ENCODE data around the gene CSNK1D. TPM values are rescaled to one million over a fixed set of nuclear protein-coding genes. Genes with fewer than 3 reads are reported as not detected.

Gene CSNK1D
- total and polyA plus RNA-seq, 9 donors = 46.0 to 160 (median 121) TPM

DNA sequence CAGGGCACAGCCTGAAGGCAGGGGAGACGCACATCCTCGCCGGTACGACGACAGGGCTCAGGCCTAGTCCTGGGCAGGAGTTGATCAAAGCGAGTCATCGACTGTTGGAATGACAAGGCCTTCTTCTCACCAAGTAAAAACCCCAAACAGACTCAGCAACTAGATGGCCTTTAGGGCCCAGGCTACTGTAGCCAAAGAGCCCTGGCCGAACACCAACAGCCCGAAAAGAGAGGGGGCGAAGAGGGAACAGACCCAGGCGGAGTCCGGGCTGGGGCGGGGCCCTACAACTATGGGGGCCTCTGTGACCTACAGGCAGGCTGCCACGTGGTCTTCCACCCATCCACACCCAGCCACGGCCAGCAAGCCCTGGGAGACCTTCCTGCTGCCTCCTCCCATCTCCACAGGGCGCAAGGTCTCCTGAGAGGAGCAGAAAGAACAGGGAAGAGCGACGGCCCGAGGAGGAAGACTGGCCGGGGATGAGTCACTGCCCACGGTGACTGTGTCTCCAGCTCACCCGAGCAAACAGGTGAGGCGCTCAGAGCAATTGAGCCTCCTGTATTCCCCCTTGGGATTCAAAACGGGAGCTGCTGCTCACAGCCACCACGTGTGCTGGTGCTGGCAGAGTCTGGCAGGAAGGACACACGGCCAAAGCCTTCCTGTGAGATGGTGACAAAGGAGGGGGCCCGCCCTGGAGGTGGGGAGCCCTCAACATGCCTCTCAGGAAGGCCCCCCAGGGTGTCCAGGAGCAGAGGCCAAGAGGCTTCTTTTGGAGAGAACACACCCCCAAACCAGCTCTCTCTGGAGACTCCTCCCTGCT is 26.9 kb downstream of the CSNK1D start:
- intact Hi-C loops (cut with DNase I) = loop anchor here in 1 of 4 donors (10.0 kb wide), 1 partner anchor 78 kb away; no protein-coding TSS in a partner anchor
- DNase-seq = peak; percentile 54 to 79 (median 67)
- no peak overlapping the region for H3K4me3 ChIP-seq
- WGBS, 3 donors = 46 to 53% (median 50%) methylated on average over 23 to 27 of the region's 27 CpGs
- no peaks in the 10 kb centered on the region for H3K27me3 ChIP-seq
- H3K36me3 ChIP-seq = no peaks in the 10 kb centered on the region
- peaks cover 23% of the 10 kb centered on the region for H3K4me1 ChIP-seq (ENCODE audit: insufficient read depth)
- peak overlapping the region in 1 of 2 donors; percentile 60 for H3K27ac ChIP-seq
- no peaks in the 10 kb centered on the region for H3K9me3 ChIP-seq
- no peak for TF ChIP-seq POLR2A (IDR thresholded peaks at IDR 0.05)
- TF ChIP-seq, protein P1, sequence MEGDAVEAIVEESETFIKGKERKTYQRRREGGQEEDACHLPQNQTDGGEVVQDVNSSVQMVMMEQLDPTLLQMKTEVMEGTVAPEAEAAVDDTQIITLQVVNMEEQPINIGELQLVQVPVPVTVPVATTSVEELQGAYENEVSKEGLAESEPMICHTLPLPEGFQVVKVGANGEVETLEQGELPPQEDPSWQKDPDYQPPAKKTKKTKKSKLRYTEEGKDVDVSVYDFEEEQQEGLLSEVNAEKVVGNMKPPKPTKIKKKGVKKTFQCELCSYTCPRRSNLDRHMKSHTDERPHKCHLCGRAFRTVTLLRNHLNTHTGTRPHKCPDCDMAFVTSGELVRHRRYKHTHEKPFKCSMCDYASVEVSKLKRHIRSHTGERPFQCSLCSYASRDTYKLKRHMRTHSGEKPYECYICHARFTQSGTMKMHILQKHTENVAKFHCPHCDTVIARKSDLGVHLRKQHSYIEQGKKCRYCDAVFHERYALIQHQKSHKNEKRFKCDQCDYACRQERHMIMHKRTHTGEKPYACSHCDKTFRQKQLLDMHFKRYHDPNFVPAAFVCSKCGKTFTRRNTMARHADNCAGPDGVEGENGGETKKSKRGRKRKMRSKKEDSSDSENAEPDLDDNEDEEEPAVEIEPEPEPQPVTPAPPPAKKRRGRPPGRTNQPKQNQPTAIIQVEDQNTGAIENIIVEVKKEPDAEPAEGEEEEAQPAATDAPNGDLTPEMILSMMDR (IDR thresholded peaks at IDR 0.05) = no peak
- TF ChIP-seq EP300 (IDR thresholded peaks at IDR 0.05) = no peak

DNA sequence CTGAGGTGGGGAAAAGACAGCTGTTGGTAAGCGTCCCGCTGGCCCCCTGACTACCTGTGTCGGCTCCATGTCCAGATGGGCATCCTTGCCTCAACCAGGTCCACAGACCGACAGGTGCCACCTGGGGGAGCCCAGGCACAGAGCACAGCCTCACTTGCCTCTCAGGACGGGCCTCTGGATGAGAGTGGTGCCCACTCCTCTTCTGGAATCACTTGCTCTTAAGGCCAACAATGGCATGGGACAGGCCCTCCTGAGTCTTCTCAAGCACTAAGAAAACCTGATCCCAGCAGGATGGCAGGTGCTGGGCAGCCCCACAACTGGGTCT is 27.5 kb downstream of the CSNK1D start:
- WGBS, 3 donors = 93 to 97% (median 95%) methylated on average over 5 of the region's 5 CpGs
- H3K27ac ChIP-seq = peak overlapping the region in 1 of 2 donors; percentile 60

DNA sequence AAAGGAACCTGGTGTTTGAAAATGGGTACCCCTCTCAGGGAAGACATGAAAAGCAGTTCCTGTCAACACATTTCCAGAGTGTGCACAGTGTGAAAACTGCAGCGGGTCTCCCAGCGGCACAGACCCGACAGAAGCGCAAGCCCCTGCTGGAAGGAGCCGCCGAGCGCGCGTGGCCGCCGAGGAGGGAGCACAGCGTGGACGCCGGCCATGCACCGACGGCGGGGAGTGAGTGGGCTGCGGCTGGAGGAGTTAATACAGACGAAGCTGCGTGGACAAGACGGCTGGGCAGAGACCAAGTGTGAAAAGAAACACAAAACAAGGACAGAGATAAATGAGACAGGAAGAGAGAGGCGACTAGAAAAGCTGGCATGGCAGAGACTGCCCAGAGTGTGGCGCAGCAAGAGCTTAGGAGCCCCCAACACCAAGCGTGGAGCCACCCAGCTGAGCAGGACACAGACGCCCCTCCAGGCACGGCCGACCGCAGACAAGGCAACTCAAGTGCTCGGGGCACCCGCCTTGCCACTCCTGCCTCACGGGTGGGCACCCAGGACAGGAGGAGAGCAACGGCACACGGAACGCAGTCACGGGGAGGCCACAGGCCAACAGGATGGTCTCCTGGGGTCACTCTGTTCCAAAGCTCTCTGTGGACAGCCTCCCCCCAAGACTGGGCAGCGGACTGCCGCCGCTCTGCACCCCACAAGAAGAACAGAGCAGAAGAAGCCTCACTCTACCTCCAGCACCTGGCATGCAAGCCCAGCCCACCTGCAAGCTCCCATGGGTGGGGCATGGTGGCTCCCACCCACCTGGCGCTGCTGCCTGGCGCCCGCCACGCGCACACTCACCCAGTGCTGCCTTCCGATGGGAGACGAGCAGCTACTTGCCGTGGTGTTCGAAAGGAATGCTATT is 28.1 kb downstream of the CSNK1D start:
- H3K4me3 ChIP-seq = no peak overlapping the region
- TF ChIP-seq POLR2A (IDR thresholded peaks at IDR 0.05) (no peak), EP300 (IDR thresholded peaks at IDR 0.05) (no peak)
- TF ChIP-seq, protein P1 (IDR thresholded peaks at IDR 0.05) = no peak
- intact Hi-C loops (cut with DNase I) = loop anchor here in 1 of 4 donors (10.0 kb wide), 1 partner anchor 79 kb away; no protein-coding TSS in a partner anchor
- no peaks in the 10 kb centered on the region for H3K36me3 ChIP-seq
- H3K27ac ChIP-seq = peak overlapping the region in 1 of 2 donors; percentile 17
- no peaks in the 10 kb centered on the region for H3K27me3 ChIP-seq
- DNase-seq = peak in 2 of 5 donors; percentile 37 to 47
- H3K4me1 ChIP-seq (ENCODE audit: insufficient read depth) = peaks cover 35% of the 10 kb centered on the region
- H3K9me3 ChIP-seq = no peaks in the 10 kb centered on the region
- 67 to 71% (median 68%) methylated on average over 47 of the region's 47 CpGs for WGBS, 3 donors

More for the DNA sequence above, 27.5 kb downstream of the CSNK1D start:
- intact Hi-C loops (cut with DNase I) = loop anchor here in 1 of 4 donors (10.0 kb wide), 1 partner anchor 79 kb away; no protein-coding TSS in a partner anchor
- Histone ChIP-seq H3K9me3 (no peaks in the 10 kb centered on the region), H3K4me3 (no peak overlapping the region), H3K4me1 (ENCODE audit: insufficient read depth) (peaks cover 29% of the 10 kb centered on the region), H3K27me3 (no peaks in the 10 kb centered on the region), H3K36me3 (no peaks in the 10 kb centered on the region)
- no peak for DNase-seq
- no peak for TF ChIP-seq EP300 (IDR thresholded peaks at IDR 0.05)
- no peak for TF ChIP-seq POLR2A (IDR thresholded peaks at IDR 0.05)
- TF ChIP-seq, protein P1 (IDR thresholded peaks at IDR 0.05) = no peak

DNA sequence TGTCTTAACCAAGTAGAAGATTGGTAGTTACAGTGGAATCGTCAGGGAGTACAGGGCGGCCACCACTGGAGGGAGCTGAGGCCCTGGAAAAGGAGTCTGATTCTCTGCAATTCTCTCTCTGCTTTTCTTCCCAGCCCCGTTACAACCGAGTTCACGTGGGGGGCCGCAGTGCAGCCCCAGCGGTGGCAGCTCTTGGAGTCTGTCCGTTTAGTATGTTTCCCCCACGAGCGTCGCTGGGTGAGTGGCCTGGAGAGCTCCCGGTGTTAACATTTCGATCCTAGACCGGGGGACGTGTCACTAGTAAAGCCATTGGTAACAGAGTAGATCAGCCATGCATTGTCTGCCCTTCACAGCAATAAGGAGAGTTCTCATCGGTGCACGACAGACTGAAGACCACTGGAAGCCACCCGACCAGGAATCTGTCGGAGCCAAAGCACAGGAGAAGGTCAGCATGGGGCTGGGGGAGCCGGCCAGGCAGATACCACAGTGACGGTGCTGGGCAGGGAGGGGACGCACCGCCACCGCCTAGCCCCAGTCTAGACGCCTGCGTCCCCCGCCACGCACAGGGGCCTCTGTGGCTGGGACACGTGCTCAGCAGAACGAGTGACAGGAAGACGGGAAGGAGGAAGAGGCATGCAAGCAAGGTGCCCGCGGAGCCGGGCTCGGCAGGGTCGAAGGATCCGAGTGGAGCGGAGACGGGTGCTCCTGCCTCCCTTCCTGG is 28.9 kb downstream of the CSNK1D start:
- no peaks in the 10 kb centered on the region for H3K9me3 ChIP-seq
- H3K27me3 ChIP-seq = no peaks in the 10 kb centered on the region
- H3K4me3 ChIP-seq = no peak overlapping the region
- no peaks in the 10 kb centered on the region for H3K36me3 ChIP-seq
- DNase-seq = no peak
- peaks cover 43% of the 10 kb centered on the region for H3K4me1 ChIP-seq (ENCODE audit: insufficient read depth)
- intact Hi-C loops (cut with DNase I) = loop anchor here in 1 of 4 donors (10.0 kb wide), 1 partner anchor 80 kb away; no protein-coding TSS in a partner anchor
- TF ChIP-seq, protein P1 (IDR thresholded peaks at IDR 0.05) = peak in 1 of 3 donors; percentile 35
- TF ChIP-seq POLR2A (IDR thresholded peaks at IDR 0.05) (no peak), EP300 (IDR thresholded peaks at IDR 0.05) (no peak)
- H3K27ac ChIP-seq = peak overlapping the region in 1 of 2 donors; percentile 17
- WGBS, 3 donors = 80 to 83% (median 80%) methylated on average over 39 of the region's 39 CpGs

Measured in ovary (tissue), 9 donors.